HCT116 (cell line): Measurements from ENCODE around the gene POLE. TPM values are rescaled to one million over a fixed set of nuclear protein-coding genes. Genes with fewer than 3 reads are reported as not detected.

ENCODE experiments used
- ATAC-seq: fragments of 200-7000 bp; cut with Tn5 transposase; 2 replicates; pipeline ENCODE4 v1.9.1; 2020; ENCODE audit warnings: mild to moderate bottlenecking, moderate library complexity
- BruUV-seq: library from RNA; stranded (reverse); fragments of 400-500 nt; replicated peaks from 2 replicates; lab custom pipeline; 2021; lab: Mats Ljungman, UMichigan
- CTCF ChIA-PET: fragments of 300-600 bp; sonication (Branson Sonifier 250); formaldehyde crosslinking; loops from one replicate; lab custom pipeline; 2021; ENCODE audit warnings: antibody characterized with exemption; lab: Charles Lee
- POLR2A ChIA-PET: fragments of 300-600, 350-600 bp; sonication (Branson Sonifier 250); formaldehyde crosslinking; loops from one replicate; lab custom pipeline; 2021; ENCODE audit warnings: antibody characterized with exemption; lab: Charles Lee
- RAD21 ChIA-PET, 2 experiments: fragments of 300-600 bp; sonication (Branson Sonifier 250); formaldehyde crosslinking; loops; one replicate each; lab custom pipeline; 2023; ENCODE audit warnings: low total read pairs in 2 of 2; ENCODE audit not compliant: uncharacterized antibody in 2 of 2, unreplicated experiment in 2 of 2, low non-redundant PET in 1 of 2; lab: Charles Lee
- DNase-seq: peaks from one replicate; pipeline ENCODE4 v3.0.0-alpha.2; 2010; ENCODE audit warnings: low read depth, low spot score
- H2AFZ ChIP-seq: fragments of 200-600 bp; shearing (Covaris generic), sonication (generic); 2 replicates; pipeline ENCODE4 v1.6.1; 2017; ENCODE audit warnings: low read depth, mixed run types, mixed read lengths, antibody characterized with exemption, low read length; ENCODE audit not compliant: poor library complexity, severe bottlenecking
- H3K27ac ChIP-seq: 2 replicates; pipeline ENCODE4 v1.5.1; 2012; ENCODE audit warnings: low read depth, low read length
- H3K27me3 ChIP-seq: fragments of 200-600 bp; sonication (generic); 2 replicates; pipeline ENCODE4 v1.6.1; 2016; ENCODE audit warnings: mixed run types, low read length, mixed read lengths; ENCODE audit not compliant: insufficient read depth
- H3K36me3 ChIP-seq, 2 experiments: fragments of 200-500 bp in 1 of 2; fragments of 200-600 bp in 1 of 2; sonication (Bioruptor generic) in 1 of 2; sonication (generic) in 1 of 2; 2 replicates each; pipeline versions ENCODE4 v1.5.1 to v1.6.1; 2014 to 2016; ENCODE audit warnings: low read length in 2 of 2, inconsistent platforms in 1 of 2, mixed read lengths in 1 of 2, mixed run types in 1 of 2; ENCODE audit not compliant: insufficient read depth in 2 of 2, control insufficient read depth in 1 of 2
- H3K4me1 ChIP-seq, 2 experiments: fragments of 200-600 bp in 1 of 2; sonication (generic) in 1 of 2; 2 replicates each; pipeline versions ENCODE4 v1.5.1 to v1.6.1; 2012 to 2017; ENCODE audit warnings: low read length in 2 of 2, inconsistent platforms in 1 of 2, mild to moderate bottlenecking in 1 of 2, mixed read lengths in 1 of 2, mixed run types in 1 of 2, moderate library complexity in 1 of 2; ENCODE audit not compliant: insufficient read depth in 2 of 2, control insufficient read depth in 1 of 2
- H3K4me2 ChIP-seq: fragments of 200-600 bp; sonication (generic); 2 replicates; pipeline ENCODE4 v1.6.1; 2017; ENCODE audit warnings: mixed run types, low read length, mixed read lengths
- H3K4me3 ChIP-seq, 2 experiments: fragments of 200-600 bp in 1 of 2; sonication (generic) in 1 of 2; replicated peaks in 1 of 2; 2 replicates each; pipeline ENCODE4 v1.5.1; 2011 to 2016; ENCODE audit warnings: low read length in 2 of 2, control low read depth in 1 of 2, low read depth in 1 of 2, mild to moderate bottlenecking in 1 of 2, mixed read lengths in 1 of 2, mixed run types in 1 of 2
- H3K79me2 ChIP-seq: fragments of 200-600 bp; sonication (generic); 2 replicates; pipeline ENCODE4 v1.6.1; 2017; ENCODE audit warnings: mild to moderate bottlenecking, mixed run types, low read length, moderate library complexity, mixed read lengths; ENCODE audit not compliant: insufficient read depth
- H3K9ac ChIP-seq: fragments of 200-600 bp; sonication (generic); 2 replicates; pipeline ENCODE4 v1.6.1; 2016; ENCODE audit warnings: low read length, mixed read lengths
- H3K9me2 ChIP-seq: fragments of 200-600 bp; sonication (generic), shearing (Covaris generic); 2 replicates; pipeline ENCODE4 v1.6.1; 2017; ENCODE audit warnings: mixed run types, mild to moderate bottlenecking, moderate library complexity; ENCODE audit not compliant: insufficient read depth
- H3K9me3 ChIP-seq, 2 experiments: fragments of 200-500 bp in 1 of 2; fragments of 200-600 bp in 1 of 2; sonication (Bioruptor generic) in 1 of 2; sonication (generic) in 1 of 2; 2 replicates each; pipeline ENCODE4 v1.6.1; 2014 to 2017; ENCODE audit warnings: low read length in 2 of 2, mixed read lengths in 2 of 2, inconsistent platforms in 1 of 2, low read depth in 1 of 2, mild to moderate bottlenecking in 1 of 2, mixed run types in 1 of 2, moderate library complexity in 1 of 2; ENCODE audit not compliant: control insufficient read depth in 1 of 2, insufficient read depth in 1 of 2
- H4K20me1 ChIP-seq: fragments of 200-600 bp; sonication (generic), shearing (Covaris generic); 2 replicates; pipeline ENCODE4 v1.6.1; 2017; ENCODE audit warnings: mixed run types, mild to moderate bottlenecking, moderate library complexity; ENCODE audit not compliant: insufficient read depth
- ATF3 ChIP-seq: IDR thresholded peaks from 2 replicates; pipeline ENCODE4 v1.6.1; 2012
- EZH2 ChIP-seq: fragments of 200-600 bp; sonication (generic); IDR thresholded peaks from 2 replicates; pipeline ENCODE4 v1.6.1; 2017; ENCODE audit warnings: antibody characterized with exemption, mixed run types
- EZH2phosphoT487 ChIP-seq: fragments of 200-600 bp; IDR thresholded peaks from 2 replicates; pipeline ENCODE4 v1.6.1; 2018; ENCODE audit warnings: antibody characterized with exemption, borderline replicate concordance
- JUND ChIP-seq: IDR thresholded peaks from 2 replicates; pipeline ENCODE4 v1.6.1; 2012
- MAX ChIP-seq: IDR thresholded peaks from 2 replicates; pipeline ENCODE4 v1.6.1; 2012
- RAD21 ChIP-seq: IDR thresholded peaks from 2 replicates; pipeline ENCODE4 v1.6.1; 2012; ENCODE audit warnings: low read depth, mild to moderate bottlenecking
- REST ChIP-seq: IDR thresholded peaks from 2 replicates; pipeline ENCODE4 v1.6.1; 2012; ENCODE audit warnings: low read depth
- SIN3A ChIP-seq: IDR thresholded peaks from 2 replicates; pipeline ENCODE4 v1.6.1; 2012; ENCODE audit warnings: low read depth
- SP1 ChIP-seq: IDR thresholded peaks from 2 replicates; pipeline ENCODE4 v1.6.1; 2012; ENCODE audit warnings: low read depth
- SRF ChIP-seq: IDR thresholded peaks from 2 replicates; pipeline ENCODE4 v1.6.1; 2012; ENCODE audit warnings: low read depth
- TCF7L2 ChIP-seq: IDR thresholded peaks from 2 replicates; pipeline ENCODE4 v1.7.0; 2011; ENCODE audit warnings: borderline replicate concordance, inconsistent platforms; ENCODE audit not compliant: insufficient read depth, insufficient read length; ENCODE audit errors: extremely low read depth
- YY1 ChIP-seq: IDR thresholded peaks from 2 replicates; pipeline ENCODE4 v1.6.1; 2011; ENCODE audit warnings: low read length, low read depth, moderate library complexity, mild to moderate bottlenecking; ENCODE audit not compliant: insufficient replicate concordance; ENCODE audit errors: extremely low read depth
- ZFX ChIP-seq: fragments of 450-650 bp; IDR thresholded peaks from 2 replicates; pipeline ENCODE4 v1.6.1; 2017
- ZNF274 ChIP-seq: fragments of 200-500 bp; sonication (Bioruptor generic); IDR thresholded peaks from 2 replicates; pipeline ENCODE4 v1.6.1; 2014; ENCODE audit warnings: mild to moderate bottlenecking, low read depth, low read length, inconsistent platforms
- intact Hi-C: fragments of 100-400 bp; cut with micrococcal nuclease; formaldehyde crosslinking; loops from 2 replicates; pipeline ENCODE4 v1.10.0; 2022
- total RNA-seq: library from RNA; stranded (reverse); gene quantifications from one replicate; pipeline ENCODE4 v1.2.1, GENCODE V29; 2021; ENCODE audit not compliant: unreplicated experiment

POLE gene
- total RNA-seq, 1 experiment from 2014 or later: 128 TPM

GRCh38 chr12:132595183-132595582 is 92.0 kb downstream of the POLE start:
- ChIA-PET CTCF (no interaction called here), RAD21 (no interaction called here)
- Histone ChIP-seq H3K27ac (no peak overlapping the region), H3K79me2 (no peaks in the 10 kb centered on the region), H3K4me1 (peaks cover 8 to 28% of the 10 kb centered on the region in 2 experiments), H3K4me3 (no peak overlapping the region), H4K20me1 (no peaks in the 10 kb centered on the region)
- TF ChIP-seq EZH2 (no peak), RAD21 (no peak), ATF3 (no peak)
- TF ChIP-seq, all 23 proteins: peak for 0
- H3K9ac ChIP-seq: no peak overlapping the region
- no peak overlapping the region for H3K4me2 ChIP-seq
- DNase-seq (no peak), ATAC-seq (no peak)
- POLR2A ChIA-PET: no interaction called here
- no TSS peak for BruUV-seq
- H3K9me2 ChIP-seq: no peaks in the 10 kb centered on the region
- no peaks in the 10 kb centered on the region for H3K27me3 ChIP-seq
- intact Hi-C loops: no loop called here
- no peaks in the 10 kb centered on the region for H3K9me3 ChIP-seq
- no peaks in the 10 kb centered on the region for H3K36me3 ChIP-seq
- H2AFZ ChIP-seq: no peak overlapping the region

GRCh38 chr12:132593938-132594358 is 93.2 kb downstream of the POLE start:
- ATAC-seq: peak; percentile 100
- no peaks in the 10 kb centered on the region for H3K9me3 ChIP-seq
- intact Hi-C loops: no loop called here
- H3K79me2 ChIP-seq: no peaks in the 10 kb centered on the region
- no peaks in the 10 kb centered on the region for H3K36me3 ChIP-seq
- peak; percentile 95 for DNase-seq
- H3K27ac ChIP-seq: peak overlapping the region; percentile 21; the same call in 1 of the 2 replicates
- BruUV-seq: no TSS peak
- H3K27me3 ChIP-seq: no peaks in the 10 kb centered on the region
- CTCF ChIA-PET: no interaction called here
- H3K4me3 ChIP-seq: peak overlapping the region; percentile 22 to 49
- POLR2A ChIA-PET: no interaction called here
- no peaks in the 10 kb centered on the region for H4K20me1 ChIP-seq
- H3K4me1 ChIP-seq: peaks cover 8 to 25% of the 10 kb centered on the region in 2 experiments
- RAD21 ChIA-PET: no interaction called here
- 0 out of 2 replicates have a peak overlapping the region, but pooled peaks have one; percentile 23 for H3K9ac ChIP-seq
- peak overlapping the region; percentile 82 for H3K4me2 ChIP-seq
- peak overlapping the region; percentile 72 for H2AFZ ChIP-seq
- H3K9me2 ChIP-seq: no peaks in the 10 kb centered on the region
- TF ChIP-seq SRF (no peak), RAD21 (no peak), ZNF274 (no peak), SIN3A (no peak), SP1 (peak; percentile 48), JUND (no peak), MAX (no peak), REST (no peak), TCF7L2 (no peak), YY1 (no peak), ATF3 (no peak), EZH2phosphoT487 (no peak), ZFX (no peak)
